GM21526 (cell line): ENCODE results near the gene TCF23.
"Not testable (repeated sequence)": the region's sequence is repeated elsewhere in the genome, so short reads cannot be mapped to it uniquely, and the experiment has no call there.

ENCODE experiments used
- ATAC-seq: cut with Tn5 transposase; IDR thresholded peaks from one replicate; pipeline ENCODE4 v1.9.1; 2021; ENCODE audit warnings: moderate library complexity; ENCODE audit not compliant: unreplicated experiment, low FRiP score

Gene TCF23

GRCh38 chr2:27148801-27149439 lies at the start of gene TCF23:
Gene TCF23, plus strand, starts transcription at chr2:27149004. Its CDS starts 130 bp downstream, at chr2:27149134.
- no peak for ATAC-seq

GRCh38 chr2:27099334-27099955 lies 49.4 kb upstream of the TCF23 start:
- no peak for ATAC-seq

GRCh38 chr2:27100036-27100435 lies 48.8 kb upstream of the TCF23 start:
- no peak for ATAC-seq

- no peak for ATAC-seq
Observed at GRCh38 chr2:27102329-27102728, 46.5 kb upstream of the TCF23 start.

GRCh38 chr2:27105981-27106380 lies 42.8 kb upstream of the TCF23 start:
- no peak for ATAC-seq

- no peak for ATAC-seq
Observed at GRCh38 chr2:27108221-27108620, 40.6 kb upstream of the TCF23 start.

- no peak for ATAC-seq
Observed at GRCh38 chr2:27109083-27109482, 39.7 kb upstream of the TCF23 start.

- not testable (repeated sequence) for ATAC-seq
Observed at GRCh38 chr2:27110603-27111352, 38.0 kb upstream of the TCF23 start.

GRCh38 chr2:27111392-27112078 lies 37.3 kb upstream of the TCF23 start:
- not testable (repeated sequence) for ATAC-seq

- ATAC-seq = no peak
Observed at GRCh38 chr2:27115519-27115918, 33.3 kb upstream of the TCF23 start.

GRCh38 chr2:27117995-27118524 lies 30.7 kb upstream of the TCF23 start:
- ATAC-seq = no peak

- no peak for ATAC-seq
Observed at GRCh38 chr2:27118525-27119329, 30.1 kb upstream of the TCF23 start, which contains the start of gene CGREF1. Gene CGREF1, minus strand, starts transcription at chr2:27119128. Its CDS starts 14,762 bp downstream, at chr2:27104366.

GRCh38 chr2:27119330-27119670 lies 29.5 kb upstream of the TCF23 start:
- ATAC-seq = not testable (repeated sequence)

GRCh38 chr2:27121906-27122305 lies 26.9 kb upstream of the TCF23 start:
- no peak for ATAC-seq

GRCh38 chr2:27122791-27123190 lies 26.0 kb upstream of the TCF23 start:
- no peak for ATAC-seq

- ATAC-seq = no peak
Observed at GRCh38 chr2:27123302-27124150, 25.3 kb upstream of the TCF23 start, which contains the start of gene ABHD1. Gene ABHD1, plus strand, starts transcription at chr2:27123815. Its CDS starts 134 bp downstream, at chr2:27123949.

- no peak for ATAC-seq
Observed at GRCh38 chr2:27125104-27125503, 23.7 kb upstream of the TCF23 start.

- no peak for ATAC-seq
Observed at GRCh38 chr2:27126252-27126710, 22.5 kb upstream of the TCF23 start.
